Endothelial cell (in vitro differentiated cells): ENCODE results near the gene MEI4. TPM values are rescaled to one million over a fixed set of nuclear protein-coding genes. Genes with fewer than 3 reads are reported as not detected.

Experiments
- DNase-seq: peaks from one replicate; pipeline ENCODE4 v3.0.0; 2021; ENCODE audit warnings: low spot score
- H3K27ac Mint-ChIP-seq: one replicate; pipeline ENCODE4 v1.8.0; 2021; ENCODE audit warnings: mixed read lengths, inconsistent platforms; ENCODE audit not compliant: unreplicated experiment
- H3K27me3 Mint-ChIP-seq: one replicate; pipeline ENCODE4 v1.8.0; 2021; ENCODE audit warnings: mild to moderate bottlenecking, moderate library complexity, mixed read lengths, inconsistent platforms; ENCODE audit not compliant: unreplicated experiment
- H3K36me3 Mint-ChIP-seq: one replicate; pipeline ENCODE4 v1.8.0; 2021; ENCODE audit warnings: mild to moderate bottlenecking, low read depth, mixed read lengths, inconsistent platforms; ENCODE audit not compliant: unreplicated experiment
- H3K4me1 Mint-ChIP-seq: one replicate; pipeline ENCODE4 v1.8.0; 2021; ENCODE audit warnings: mild to moderate bottlenecking, mixed read lengths, inconsistent platforms; ENCODE audit not compliant: unreplicated experiment
- H3K4me3 Mint-ChIP-seq: one replicate; pipeline ENCODE4 v1.8.0; 2021; ENCODE audit warnings: mild to moderate bottlenecking, mixed read lengths, inconsistent platforms; ENCODE audit not compliant: unreplicated experiment
- H3K9me3 Mint-ChIP-seq: one replicate; pipeline ENCODE4 v1.8.0; 2021; ENCODE audit warnings: mixed read lengths, inconsistent platforms; ENCODE audit not compliant: unreplicated experiment
- total RNA-seq: library from RNA; stranded (reverse); fragmentation: NEBNext Ultra II Directional; extraction: Animal tissue kit (Norgen Biotek cat#: 25700); gene quantifications from one replicate; pipeline ENCODE4 v1.2.1, GENCODE V29; 2021; ENCODE audit not compliant: unreplicated experiment
- TF ChIP-seq, protein P1 (sequence below): fragments of 200-600 bp; sonication (generic); IDR thresholded peaks from one replicate; pipeline ENCODE4 v1.5.0; 2021; ENCODE audit warnings: antibody characterized with exemption; ENCODE audit not compliant: unreplicated experiment

MEI4 gene
- total RNA-seq, 1 donor from 2014 or later = 0.38 TPM

DNA sequence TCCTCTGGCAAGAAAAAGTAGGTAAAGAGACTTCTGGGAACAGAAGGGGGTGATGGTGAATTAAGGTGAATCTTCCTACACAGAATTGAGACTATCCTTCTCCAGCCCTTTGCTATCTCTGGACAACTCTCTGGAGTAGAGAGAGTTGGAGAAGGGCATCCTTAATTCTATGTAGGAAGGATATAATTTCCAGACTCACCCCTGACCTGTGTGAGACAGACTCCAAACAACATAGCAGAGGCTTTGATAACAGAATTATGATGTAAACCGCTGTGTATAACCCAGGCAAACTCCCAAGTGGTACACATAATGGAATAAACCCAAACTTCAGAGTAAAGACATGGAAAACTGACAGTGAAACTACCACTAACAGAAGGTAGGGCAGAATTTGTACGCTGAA, 186.5 kb downstream of the MEI4 start:
- Mint-ChIP-seq H3K27me3 (no peaks in the 10 kb centered on the region), H3K36me3 (no peaks in the 10 kb centered on the region), H3K4me1 (no peaks in the 10 kb centered on the region), H3K27ac (no peak overlapping the region), H3K4me3 (no peak overlapping the region), H3K9me3 (no peaks in the 10 kb centered on the region)
- DNase-seq = no peak
- TF ChIP-seq, protein P1, sequence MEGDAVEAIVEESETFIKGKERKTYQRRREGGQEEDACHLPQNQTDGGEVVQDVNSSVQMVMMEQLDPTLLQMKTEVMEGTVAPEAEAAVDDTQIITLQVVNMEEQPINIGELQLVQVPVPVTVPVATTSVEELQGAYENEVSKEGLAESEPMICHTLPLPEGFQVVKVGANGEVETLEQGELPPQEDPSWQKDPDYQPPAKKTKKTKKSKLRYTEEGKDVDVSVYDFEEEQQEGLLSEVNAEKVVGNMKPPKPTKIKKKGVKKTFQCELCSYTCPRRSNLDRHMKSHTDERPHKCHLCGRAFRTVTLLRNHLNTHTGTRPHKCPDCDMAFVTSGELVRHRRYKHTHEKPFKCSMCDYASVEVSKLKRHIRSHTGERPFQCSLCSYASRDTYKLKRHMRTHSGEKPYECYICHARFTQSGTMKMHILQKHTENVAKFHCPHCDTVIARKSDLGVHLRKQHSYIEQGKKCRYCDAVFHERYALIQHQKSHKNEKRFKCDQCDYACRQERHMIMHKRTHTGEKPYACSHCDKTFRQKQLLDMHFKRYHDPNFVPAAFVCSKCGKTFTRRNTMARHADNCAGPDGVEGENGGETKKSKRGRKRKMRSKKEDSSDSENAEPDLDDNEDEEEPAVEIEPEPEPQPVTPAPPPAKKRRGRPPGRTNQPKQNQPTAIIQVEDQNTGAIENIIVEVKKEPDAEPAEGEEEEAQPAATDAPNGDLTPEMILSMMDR = no peak

DNA sequence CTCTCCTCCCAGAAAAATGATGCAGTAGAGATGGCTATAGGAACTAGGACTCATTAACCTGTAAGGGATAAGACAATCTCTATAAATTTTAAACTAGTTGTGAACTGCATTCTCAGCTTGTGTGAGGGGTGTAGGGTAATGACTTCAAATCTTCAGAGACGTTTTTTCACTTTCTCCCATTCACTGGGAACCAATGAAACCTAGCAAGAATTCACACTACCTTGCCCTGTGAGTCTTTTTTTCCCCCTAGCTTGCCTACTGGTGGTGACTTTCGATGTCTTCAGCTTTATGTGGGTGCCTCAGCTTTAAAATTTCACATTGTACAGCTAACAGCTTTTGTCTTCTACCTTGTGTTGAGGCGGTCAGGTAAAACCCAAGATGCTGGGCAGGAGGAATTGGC, 192.0 kb downstream of the MEI4 start:
- Mint-ChIP-seq H3K36me3 (no peaks in the 10 kb centered on the region), H3K4me1 (no peaks in the 10 kb centered on the region), H3K4me3 (no peak overlapping the region), H3K27ac (no peak overlapping the region), H3K27me3 (no peaks in the 10 kb centered on the region), H3K9me3 (no peaks in the 10 kb centered on the region)
- TF ChIP-seq, protein P1 = no peak
- no peak for DNase-seq

DNA sequence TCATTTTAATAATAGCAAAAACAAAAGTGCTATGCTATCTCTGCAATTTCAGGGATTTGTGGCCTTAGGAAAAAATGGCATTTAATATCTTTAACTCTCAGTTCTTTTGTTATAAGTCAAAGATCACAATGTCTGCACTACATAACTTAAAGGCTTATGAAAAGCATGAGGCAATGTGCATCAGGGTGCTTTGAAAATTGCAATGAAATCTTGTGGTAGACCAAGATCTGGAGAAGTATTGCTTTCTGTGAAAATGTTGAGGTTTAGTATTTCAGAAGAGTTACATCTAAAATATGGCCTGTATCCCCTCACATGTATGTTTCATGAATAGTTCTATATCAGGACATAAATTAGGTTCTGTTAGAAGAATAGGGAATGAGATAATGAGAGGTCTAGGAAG, 200.6 kb downstream of the MEI4 start:
- Mint-ChIP-seq H3K36me3 (no peaks in the 10 kb centered on the region), H3K4me1 (no peaks in the 10 kb centered on the region), H3K9me3 (no peaks in the 10 kb centered on the region), H3K4me3 (no peak overlapping the region), H3K27me3 (no peaks in the 10 kb centered on the region), H3K27ac (no peak overlapping the region)
- no peak for DNase-seq
- TF ChIP-seq, protein P1 = no peak

DNA sequence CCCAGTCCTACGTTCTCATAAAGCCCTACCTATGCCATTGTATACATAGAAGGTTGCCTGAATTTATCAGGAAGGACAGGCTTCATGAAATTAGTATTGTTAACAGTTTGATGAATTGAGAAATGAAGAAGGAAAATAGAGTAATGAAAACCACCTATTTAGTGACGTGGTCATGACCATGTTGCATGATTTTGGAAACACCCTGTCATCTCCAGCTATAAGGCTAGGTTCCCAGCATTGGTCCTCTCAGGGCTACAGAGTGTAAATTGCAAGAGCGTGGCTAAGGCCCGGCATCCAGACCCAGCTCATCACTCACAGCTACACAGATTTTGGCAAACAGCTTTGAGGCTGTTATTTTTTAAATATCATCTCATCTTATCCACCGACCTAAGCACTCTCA, 203.6 kb downstream of the MEI4 start:
- no peak for DNase-seq
- Mint-ChIP-seq H3K4me3 (no peak overlapping the region), H3K27ac (no peak overlapping the region), H3K4me1 (no peaks in the 10 kb centered on the region), H3K9me3 (no peaks in the 10 kb centered on the region), H3K27me3 (no peaks in the 10 kb centered on the region), H3K36me3 (no peaks in the 10 kb centered on the region)
- TF ChIP-seq, protein P1 = no peak

DNA sequence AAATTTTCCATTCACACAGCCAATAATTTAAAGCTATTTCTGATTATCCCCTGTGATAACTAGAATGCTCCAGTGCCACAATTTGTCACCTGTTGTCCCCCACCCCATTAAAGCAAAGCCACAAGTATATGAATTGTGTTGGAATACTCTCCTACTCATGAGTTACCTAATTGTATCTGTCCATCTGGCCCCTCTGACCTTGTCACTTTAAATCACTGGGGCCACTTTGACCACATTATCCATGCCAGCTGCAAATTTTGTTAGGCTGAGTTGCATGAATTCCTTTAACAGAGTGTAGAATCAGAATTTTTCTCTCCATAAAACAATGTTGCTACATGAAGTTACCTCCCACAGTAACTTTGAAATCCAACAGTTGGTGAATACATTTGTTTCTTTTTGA, 204.6 kb downstream of the MEI4 start:
- TF ChIP-seq, protein P1 = no peak
- H3K9me3 Mint-ChIP-seq = peaks cover 6% of the 10 kb centered on the region
- H3K27me3 Mint-ChIP-seq = no peaks in the 10 kb centered on the region
- no peak for DNase-seq
- H3K36me3 Mint-ChIP-seq = peaks cover 5% of the 10 kb centered on the region
- H3K4me1 Mint-ChIP-seq = no peaks in the 10 kb centered on the region
- no peak overlapping the region for H3K4me3 Mint-ChIP-seq
- no peak overlapping the region for H3K27ac Mint-ChIP-seq
